Astrocyte of the spinal cord (primary cell): ENCODE measurements around the gene TADA1.
"Not testable (repeated sequence)": the region's sequence is repeated elsewhere in the genome, so short reads cannot be mapped to it uniquely, and the experiment has no call there.

Source experiments
- DNase-seq: peaks from one replicate; pipeline ENCODE4 v3.0.0; 2011; ENCODE audit warnings: low read depth, low spot score
- H3K4me3 ChIP-seq: 2 replicates; pipeline ENCODE4 v1.5.1; 2011; ENCODE audit warnings: low read depth, mild to moderate bottlenecking, low read length, moderate library complexity
- CTCF ChIP-seq: IDR thresholded peaks from 2 replicates; pipeline ENCODE4 v1.5.1; 2012; ENCODE audit warnings: low read depth, mild to moderate bottlenecking, low read length, inconsistent platforms
- in situ Hi-C: cut with HindIII; loops from 2 replicates; pipeline ENCODE4 v1.10.0; 2017; ENCODE audit warnings: low sequenced_read_pairs

Gene TADA1

DNA sequence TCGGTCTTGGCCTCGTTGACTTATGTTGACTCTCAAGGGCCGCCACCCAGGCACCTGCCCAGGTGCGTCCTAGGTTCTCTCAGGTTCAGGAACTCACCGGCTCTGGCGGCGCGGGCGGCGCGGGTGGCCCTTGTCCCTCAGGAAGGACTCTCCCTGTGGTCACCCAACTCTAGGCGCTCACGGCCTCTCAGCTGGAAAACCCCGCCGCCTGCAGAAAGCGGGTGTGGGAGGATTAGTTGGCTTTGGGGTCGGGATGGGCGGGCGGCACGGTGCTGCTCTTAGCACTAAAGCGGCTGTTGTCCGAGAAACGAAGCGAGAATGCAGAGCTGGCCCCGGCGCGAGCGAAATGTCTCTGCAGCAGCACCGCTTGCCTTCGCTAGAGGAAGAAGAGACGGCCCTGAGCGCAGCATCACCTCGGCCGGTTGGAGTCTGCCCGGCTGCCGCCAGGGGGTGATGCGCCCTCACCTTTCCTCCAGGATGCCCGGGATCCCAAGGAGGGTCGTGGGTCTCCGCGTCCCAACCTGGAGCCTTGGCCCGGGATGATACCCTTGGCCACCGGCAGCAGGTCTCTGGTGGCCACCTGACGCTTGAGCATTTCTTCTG, 8.1 kb upstream of the TADA1 start:
- no peak overlapping the region for H3K4me3 ChIP-seq
- peak; percentile 33 for DNase-seq
- in situ Hi-C loops = no loop called here
- TF ChIP-seq CTCF = peak; percentile 90

DNA sequence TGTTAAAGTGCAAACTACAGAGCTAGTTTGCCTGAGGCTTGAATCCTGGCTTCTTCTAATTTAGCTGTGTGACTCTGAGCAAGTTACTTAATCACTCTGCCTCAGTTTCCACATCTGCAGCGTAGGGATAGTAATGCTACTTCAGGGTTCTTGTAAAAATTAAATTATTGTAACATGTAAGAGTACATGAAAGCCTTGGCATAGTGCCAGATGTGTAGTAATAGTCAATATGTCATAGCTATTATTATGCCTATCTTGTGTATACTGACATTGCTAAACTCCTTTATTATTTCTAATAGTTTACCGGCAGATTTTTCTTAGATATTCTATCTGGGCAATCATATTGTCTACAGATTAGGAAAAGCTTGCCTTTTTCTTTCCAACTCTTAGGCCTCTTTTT, 6.8 kb upstream of the TADA1 start:
- in situ Hi-C loops = no loop called here
- no peak for DNase-seq
- no peak for TF ChIP-seq CTCF
- H3K4me3 ChIP-seq = no peak overlapping the region

DNA sequence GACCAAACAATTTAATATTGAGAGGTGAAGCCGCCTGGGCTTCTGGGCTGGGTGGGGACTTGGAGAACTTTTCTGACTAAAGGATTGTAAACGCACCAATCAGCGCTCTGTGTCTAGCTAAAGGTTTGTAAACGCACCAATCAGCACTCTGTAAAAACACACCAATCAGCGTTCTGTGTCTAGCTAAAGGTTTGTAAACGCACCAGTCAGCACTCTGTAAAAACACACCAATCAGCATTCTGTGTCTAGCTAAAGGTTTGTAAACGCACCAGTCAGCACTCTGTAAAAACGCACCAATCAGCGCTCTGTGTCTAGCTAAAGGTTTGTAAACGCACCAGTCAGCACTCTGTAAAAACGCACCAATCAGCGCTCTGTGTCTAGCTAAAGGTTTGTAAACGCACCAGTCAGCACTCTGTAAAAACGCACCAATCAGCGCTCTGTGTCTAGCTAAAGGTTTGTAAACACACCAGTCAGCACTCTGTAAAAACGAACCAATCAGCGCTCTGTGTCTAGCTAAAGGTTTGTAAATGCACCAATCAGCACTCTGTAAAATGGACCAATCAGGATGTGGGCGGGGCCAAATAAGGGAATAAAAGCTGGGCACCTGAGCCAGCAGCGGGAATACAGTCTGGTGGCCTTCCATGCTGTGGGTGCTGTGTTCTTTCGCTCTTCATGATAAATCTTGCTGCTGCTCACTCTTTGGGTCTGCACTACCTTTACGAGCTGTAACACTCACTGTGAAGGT, 2.3 kb upstream of the TADA1 start:
- DNase-seq, H3K4me3 ChIP-seq, in situ Hi-C loops: not testable (repeated sequence)

DNA sequence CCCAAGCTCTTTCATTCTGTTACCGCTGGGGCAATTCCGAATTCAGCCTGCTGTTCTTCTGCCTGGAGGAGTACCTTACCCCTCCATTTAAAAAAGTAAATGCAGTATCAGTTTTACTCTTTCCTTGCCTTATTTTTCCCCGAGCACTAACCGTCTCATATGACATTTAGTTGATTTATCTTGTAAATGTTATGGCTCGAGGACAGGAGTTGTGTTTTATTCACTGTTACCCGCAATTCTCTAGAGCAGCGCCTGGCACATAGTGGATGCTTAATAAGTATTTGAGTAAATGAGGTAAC, 425 bp upstream of the TADA1 start:
- DNase-seq = no peak
- H3K4me3 ChIP-seq = peak overlapping the region; percentile 77
- in situ Hi-C loops = no loop called here
- no peak for TF ChIP-seq CTCF

DNA sequence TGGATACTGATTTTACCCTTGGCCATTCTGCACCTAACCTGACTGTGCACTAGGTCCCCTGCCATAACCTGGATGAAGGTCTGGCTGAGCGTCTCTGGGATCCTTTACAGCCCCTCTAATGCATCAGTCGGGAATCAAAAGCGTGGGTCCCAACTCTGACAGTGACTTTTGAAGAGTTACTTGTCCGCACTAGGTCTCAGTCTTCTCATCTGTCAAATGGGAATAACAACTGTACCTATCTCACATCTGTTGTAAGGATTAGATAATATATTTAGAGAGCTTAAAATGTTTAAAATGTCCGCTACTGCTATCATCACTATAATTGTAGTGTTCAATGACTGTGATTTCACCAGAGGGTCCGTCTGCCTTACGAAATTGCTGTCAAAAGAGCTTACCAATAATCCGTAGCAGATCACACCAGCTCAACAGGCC, 746 bp downstream of the TADA1 start:
- TF ChIP-seq CTCF = no peak
- H3K4me3 ChIP-seq = peak overlapping the region; percentile 77
- in situ Hi-C loops = no loop called here
- DNase-seq = no peak

DNA sequence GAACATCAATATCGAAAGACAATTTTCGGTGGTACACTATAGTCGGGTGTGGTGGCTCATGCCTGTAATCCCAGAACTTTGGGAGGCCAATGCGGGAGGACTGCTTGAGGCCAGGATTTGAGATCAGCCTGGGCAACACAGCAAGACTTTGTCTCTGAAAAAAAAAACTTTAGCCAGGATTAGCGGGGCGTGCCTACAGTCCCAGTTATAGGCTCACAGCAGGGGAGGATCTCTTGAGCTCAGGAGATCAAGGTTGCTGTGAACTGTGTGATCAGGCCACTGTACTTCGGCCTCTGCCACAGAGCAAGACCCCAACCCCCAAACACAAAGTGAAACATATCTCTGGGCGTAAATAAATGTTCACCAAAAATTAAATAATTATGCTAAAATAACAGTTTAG, 1.6 kb downstream of the TADA1 start:
- no peak for DNase-seq
- no peak overlapping the region for H3K4me3 ChIP-seq
- TF ChIP-seq CTCF = no peak
- in situ Hi-C loops = no loop called here

GRCh38 chr1:166870584-166870983, 5.5 kb downstream of the TADA1 start:
- in situ Hi-C loops = no loop called here
- TF ChIP-seq CTCF = no peak
- no peak overlapping the region for H3K4me3 ChIP-seq
- no peak for DNase-seq
